Suprapubic skin (tissue), 3 donors: Measurements from ENCODE around the gene NBEAL1.

ENCODE experiments used
- POLR2AphosphoS5 ChIP-seq, 3 donors: sonication (generic); formaldehyde crosslinking; IDR thresholded peaks; one replicate each; pipeline ENCODE4 v1.6.1; 2017; ENCODE audit warnings: antibody characterized with exemption in 3 of 3
- TF ChIP-seq, protein P1 (sequence below), 2 donors: fragments of 200-600 bp in 1 of 2; fragments of 450-650 bp in 1 of 2; sonication (generic) in 1 of 2; IDR thresholded peaks; one replicate each; pipeline ENCODE4 v1.5.1; 2016 to 2019; ENCODE audit warnings: antibody characterized with exemption in 2 of 2, mild to moderate bottlenecking in 1 of 2, moderate library complexity in 1 of 2

DNA sequence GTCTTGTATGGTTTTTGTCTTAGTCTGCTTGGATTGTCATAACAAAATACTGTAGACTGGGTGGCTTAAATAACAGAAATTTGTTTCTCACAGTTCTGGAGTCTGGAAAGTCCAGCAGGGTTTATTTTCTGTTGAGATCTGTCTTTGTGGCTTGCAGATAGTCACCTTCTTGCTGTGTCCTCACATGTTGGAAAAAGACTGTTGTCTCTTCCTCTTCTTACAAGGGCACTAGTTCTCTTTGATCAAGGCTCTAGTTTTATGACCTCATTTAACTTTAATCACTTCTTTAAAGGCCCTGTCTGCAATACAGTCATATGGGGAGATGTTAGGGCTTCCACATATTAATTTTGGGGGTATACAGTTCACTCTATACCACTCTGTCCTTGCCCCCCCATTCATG, 56.5 kb downstream of the NBEAL1 start:
- TF ChIP-seq POLR2AphosphoS5 (IDR thresholded peaks at IDR 0.05): no peak
- TF ChIP-seq, protein P1, sequence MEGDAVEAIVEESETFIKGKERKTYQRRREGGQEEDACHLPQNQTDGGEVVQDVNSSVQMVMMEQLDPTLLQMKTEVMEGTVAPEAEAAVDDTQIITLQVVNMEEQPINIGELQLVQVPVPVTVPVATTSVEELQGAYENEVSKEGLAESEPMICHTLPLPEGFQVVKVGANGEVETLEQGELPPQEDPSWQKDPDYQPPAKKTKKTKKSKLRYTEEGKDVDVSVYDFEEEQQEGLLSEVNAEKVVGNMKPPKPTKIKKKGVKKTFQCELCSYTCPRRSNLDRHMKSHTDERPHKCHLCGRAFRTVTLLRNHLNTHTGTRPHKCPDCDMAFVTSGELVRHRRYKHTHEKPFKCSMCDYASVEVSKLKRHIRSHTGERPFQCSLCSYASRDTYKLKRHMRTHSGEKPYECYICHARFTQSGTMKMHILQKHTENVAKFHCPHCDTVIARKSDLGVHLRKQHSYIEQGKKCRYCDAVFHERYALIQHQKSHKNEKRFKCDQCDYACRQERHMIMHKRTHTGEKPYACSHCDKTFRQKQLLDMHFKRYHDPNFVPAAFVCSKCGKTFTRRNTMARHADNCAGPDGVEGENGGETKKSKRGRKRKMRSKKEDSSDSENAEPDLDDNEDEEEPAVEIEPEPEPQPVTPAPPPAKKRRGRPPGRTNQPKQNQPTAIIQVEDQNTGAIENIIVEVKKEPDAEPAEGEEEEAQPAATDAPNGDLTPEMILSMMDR (IDR thresholded peaks at IDR 0.05): no peak
